ENCODE results near the gene ERN2. TPM values are rescaled to one million over a fixed set of nuclear protein-coding genes. Genes with fewer than 3 reads are reported as not detected.

Gene ERN2
- total RNA-seq, 1 donor from 2014 or later, result not detected

DNA sequence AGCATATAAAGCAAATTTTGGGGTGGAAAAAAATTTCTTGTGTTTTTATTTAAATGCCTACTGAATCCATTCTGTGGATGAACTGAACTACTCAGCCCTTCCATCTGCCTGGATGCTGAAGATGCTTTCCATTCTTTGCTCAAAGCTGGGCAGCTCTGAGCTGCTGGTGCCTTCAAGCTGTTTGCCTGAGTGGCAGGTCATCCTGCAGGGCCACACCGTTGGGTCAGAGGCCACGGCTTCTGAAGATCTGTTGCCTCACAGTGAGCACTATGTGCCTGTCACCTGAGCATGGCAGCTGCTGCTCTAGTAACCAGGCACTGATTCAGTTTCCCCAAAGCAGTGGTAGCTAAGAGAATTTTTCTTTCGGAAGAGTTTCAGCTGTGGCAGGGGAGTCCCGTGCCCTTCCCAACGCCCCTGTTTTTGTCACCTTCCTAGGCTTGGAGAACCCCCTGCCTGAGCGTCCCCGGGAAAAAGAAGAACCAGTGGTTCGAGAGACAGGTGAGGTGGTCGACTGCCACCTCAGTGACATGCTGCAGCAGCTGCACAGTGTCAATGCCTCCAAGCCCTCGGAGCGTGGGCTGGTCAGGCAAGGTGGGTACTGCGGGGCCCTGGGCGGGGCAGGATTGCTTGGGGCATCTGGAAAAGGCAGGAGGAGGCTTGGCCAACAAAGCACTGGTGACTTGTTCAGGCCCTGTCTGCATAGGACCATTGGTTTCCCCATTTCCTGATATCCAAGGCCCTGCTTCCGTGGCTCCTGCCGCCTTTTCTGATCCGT, 25.8 kb downstream of the ERN2 start:
- DNase-seq (ENCODE audit: low read depth), result no peak
- Histone ChIP-seq H3K4me3 (ENCODE audit: low read depth, low read length) (no peak overlapping the region), H3K27me3 (ENCODE audit: control insufficient read depth, insufficient read depth, low read length) (no peaks in the 10 kb centered on the region), H3K36me3 (ENCODE audit: control insufficient read depth, insufficient read depth, low read length) (peaks cover 3% of the 10 kb centered on the region)
- no peak for TF ChIP-seq CTCF (IDR thresholded peaks at IDR 0.05; ENCODE audit: insufficient read depth, low read length, poor library complexity, severe bottlenecking)

GRCh38 chr16:23683487-23683886, 29.5 kb downstream of the ERN2 start:
- Histone ChIP-seq H3K36me3 (ENCODE audit: control insufficient read depth, insufficient read depth, low read length) (no peaks in the 10 kb centered on the region), H3K4me3 (ENCODE audit: low read depth, low read length) (no peak overlapping the region), H3K27me3 (ENCODE audit: control insufficient read depth, insufficient read depth, low read length) (no peaks in the 10 kb centered on the region)
- no peak for TF ChIP-seq CTCF (IDR thresholded peaks at IDR 0.05; ENCODE audit: insufficient read depth, low read length, poor library complexity, severe bottlenecking)
- no peak for DNase-seq (ENCODE audit: low read depth)

DNA sequence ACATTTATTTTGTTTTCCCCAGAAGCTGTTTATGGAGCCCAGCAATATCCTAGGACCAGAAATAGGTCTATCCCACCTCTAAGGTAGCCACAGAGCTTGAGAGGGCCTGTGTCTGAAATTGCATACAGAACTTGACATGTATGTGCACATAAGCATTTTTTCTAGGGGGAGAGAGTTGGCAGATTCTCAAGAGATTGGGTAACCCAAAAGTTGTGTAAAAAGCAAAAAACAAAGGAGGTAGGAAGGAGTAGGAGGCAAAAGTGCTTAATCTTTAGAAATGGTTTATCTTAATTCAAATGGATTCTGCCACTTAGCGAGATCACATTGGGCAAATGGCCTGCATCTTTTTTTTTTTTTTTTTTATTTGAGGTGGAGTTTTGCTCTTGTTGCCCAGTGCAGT, 30.8 kb downstream of the ERN2 start:
- no peaks in the 10 kb centered on the region for H3K27me3 ChIP-seq (ENCODE audit: control insufficient read depth, insufficient read depth, low read length)
- DNase-seq (ENCODE audit: low read depth), result no peak
- no peak for TF ChIP-seq CTCF (IDR thresholded peaks at IDR 0.05; ENCODE audit: insufficient read depth, low read length, poor library complexity, severe bottlenecking)
- no peak overlapping the region for H3K4me3 ChIP-seq (ENCODE audit: low read depth, low read length)
- H3K36me3 ChIP-seq (ENCODE audit: control insufficient read depth, insufficient read depth, low read length), result no peaks in the 10 kb centered on the region

DNA sequence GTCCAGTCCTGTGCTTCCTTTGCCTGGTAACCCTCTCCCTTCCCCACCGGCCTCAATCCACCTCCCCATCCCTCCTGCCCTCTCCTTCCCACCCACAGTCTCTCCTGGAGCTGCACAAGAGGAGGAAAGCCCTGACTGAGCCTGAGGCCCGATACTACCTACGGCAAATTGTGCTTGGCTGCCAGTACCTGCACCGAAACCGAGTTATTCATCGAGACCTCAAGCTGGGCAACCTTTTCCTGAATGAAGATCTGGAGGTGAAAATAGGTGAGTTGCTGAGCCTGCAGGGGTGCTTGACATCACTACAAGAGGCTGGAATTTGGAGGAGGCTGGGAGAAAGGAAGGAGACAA, 33.1 kb downstream of the ERN2 start:
- DNase-seq (ENCODE audit: low read depth), result no peak

GRCh38 chr16:23679274-23679985, 33.6 kb downstream of the ERN2 start:
- DNase-seq (ENCODE audit: low read depth), result no peak
- Histone ChIP-seq H3K36me3 (ENCODE audit: control insufficient read depth, insufficient read depth, low read length) (no peaks in the 10 kb centered on the region), H3K4me3 (ENCODE audit: low read depth, low read length) (peak overlapping the region; percentile 64), H3K27me3 (ENCODE audit: control insufficient read depth, insufficient read depth, low read length) (no peaks in the 10 kb centered on the region)
- no peak for TF ChIP-seq CTCF (IDR thresholded peaks at IDR 0.05; ENCODE audit: insufficient read depth, low read length, poor library complexity, severe bottlenecking)

More for the DNA sequence above, 33.1 kb downstream of the ERN2 start:
- no peaks in the 10 kb centered on the region for H3K36me3 ChIP-seq (ENCODE audit: control insufficient read depth, insufficient read depth, low read length)
- TF ChIP-seq CTCF (IDR thresholded peaks at IDR 0.05; ENCODE audit: insufficient read depth, low read length, poor library complexity, severe bottlenecking), result no peak
- H3K27me3 ChIP-seq (ENCODE audit: control insufficient read depth, insufficient read depth, low read length), result no peaks in the 10 kb centered on the region
- peak overlapping the region; percentile 64 for H3K4me3 ChIP-seq (ENCODE audit: low read depth, low read length)

Measured in kidney epithelial cell (primary cell).